Measurements from ENCODE around the gene EIF4H. TPM values are rescaled to one million over a fixed set of nuclear protein-coding genes. Genes with fewer than 3 reads are reported as not detected.

Gene EIF4H
- total RNA-seq, 1 donor from 2014 or later = 159 TPM

GRCh38 chr7:74138334-74138867, 35.8 kb upstream of the EIF4H start:
- H3K4me3 ChIP-seq = no peak overlapping the region
- no peak for TF ChIP-seq CTCF (IDR thresholded peaks at IDR 0.05; ENCODE audit: borderline replicate concordance)
- no peaks in the 10 kb centered on the region for H3K9me3 ChIP-seq (replicated peaks)
- peaks cover 8% of the 10 kb centered on the region for H3K4me1 ChIP-seq
- intact Hi-C loops (cut with micrococcal nuclease) = no loop called here
- H3K27ac ChIP-seq (replicated peaks) = no peak overlapping the region
- no peaks in the 10 kb centered on the region for H3K36me3 ChIP-seq
- no peaks in the 10 kb centered on the region for H3K27me3 ChIP-seq (ENCODE audit: low read depth)
- DNase-seq = no peak

- DNase-seq = peak; percentile 42
- Histone ChIP-seq H3K4me3 (no peak overlapping the region), H3K4me1 (peaks cover 8% of the 10 kb centered on the region), H3K9me3 (replicated peaks) (no peaks in the 10 kb centered on the region), H3K27me3 (ENCODE audit: low read depth) (no peaks in the 10 kb centered on the region), H3K27ac (replicated peaks) (no peak overlapping the region), H3K36me3 (no peaks in the 10 kb centered on the region)
- intact Hi-C loops (cut with micrococcal nuclease) = no loop called here
- no peak for TF ChIP-seq CTCF (IDR thresholded peaks at IDR 0.05; ENCODE audit: borderline replicate concordance)
Observed at GRCh38 chr7:74138945-74139843, 35.0 kb upstream of the EIF4H start.

GRCh38 chr7:74141705-74142104, 32.5 kb upstream of the EIF4H start:
- no peak for DNase-seq
- no peaks in the 10 kb centered on the region for H3K36me3 ChIP-seq
- peaks cover 8% of the 10 kb centered on the region for H3K4me1 ChIP-seq
- TF ChIP-seq CTCF (IDR thresholded peaks at IDR 0.05; ENCODE audit: borderline replicate concordance) = no peak
- H3K4me3 ChIP-seq = no peak overlapping the region
- H3K27ac ChIP-seq (replicated peaks) = no peak overlapping the region
- intact Hi-C loops (cut with micrococcal nuclease) = no loop called here
- no peaks in the 10 kb centered on the region for H3K27me3 ChIP-seq (ENCODE audit: low read depth)
- peaks cover 3% of the 10 kb centered on the region for H3K9me3 ChIP-seq (replicated peaks)

GRCh38 chr7:74143383-74143782, 30.8 kb upstream of the EIF4H start:
- peaks cover 3% of the 10 kb centered on the region for H3K9me3 ChIP-seq (replicated peaks)
- intact Hi-C loops (cut with micrococcal nuclease) = no loop called here
- peaks cover 8% of the 10 kb centered on the region for H3K4me1 ChIP-seq
- H3K27me3 ChIP-seq (ENCODE audit: low read depth) = no peaks in the 10 kb centered on the region
- H3K4me3 ChIP-seq = no peak overlapping the region
- no peak for DNase-seq
- TF ChIP-seq CTCF (IDR thresholded peaks at IDR 0.05; ENCODE audit: borderline replicate concordance) = no peak
- no peaks in the 10 kb centered on the region for H3K36me3 ChIP-seq
- H3K27ac ChIP-seq (replicated peaks) = no peak overlapping the region

- Histone ChIP-seq H3K9me3 (replicated peaks) (peaks cover 3% of the 10 kb centered on the region), H3K4me3 (no peak overlapping the region), H3K4me1 (no peaks in the 10 kb centered on the region), H3K36me3 (no peaks in the 10 kb centered on the region), H3K27me3 (ENCODE audit: low read depth) (no peaks in the 10 kb centered on the region), H3K27ac (replicated peaks) (no peak overlapping the region)
- intact Hi-C loops (cut with micrococcal nuclease) = no loop called here
- TF ChIP-seq CTCF (IDR thresholded peaks at IDR 0.05; ENCODE audit: borderline replicate concordance) = no peak
- no peak for DNase-seq
Observed at GRCh38 chr7:74148491-74148890, 25.7 kb upstream of the EIF4H start.
